ENCODE results near the gene MGAT3. TPM values are rescaled to one million over a fixed set of nuclear protein-coding genes. Genes with fewer than 3 reads are reported as not detected.

MGAT3 gene
- total and polyA plus RNA-seq, 8 donors = 0.89 to 12.0 (median 1.6) TPM

GRCh38 chr22:39470451-39471291, 13.9 kb downstream of the MGAT3 start:
- peaks cover 44 to 82% (median 71%) of the 10 kb centered on the region in 4 donors for H3K4me1 ChIP-seq

DNA sequence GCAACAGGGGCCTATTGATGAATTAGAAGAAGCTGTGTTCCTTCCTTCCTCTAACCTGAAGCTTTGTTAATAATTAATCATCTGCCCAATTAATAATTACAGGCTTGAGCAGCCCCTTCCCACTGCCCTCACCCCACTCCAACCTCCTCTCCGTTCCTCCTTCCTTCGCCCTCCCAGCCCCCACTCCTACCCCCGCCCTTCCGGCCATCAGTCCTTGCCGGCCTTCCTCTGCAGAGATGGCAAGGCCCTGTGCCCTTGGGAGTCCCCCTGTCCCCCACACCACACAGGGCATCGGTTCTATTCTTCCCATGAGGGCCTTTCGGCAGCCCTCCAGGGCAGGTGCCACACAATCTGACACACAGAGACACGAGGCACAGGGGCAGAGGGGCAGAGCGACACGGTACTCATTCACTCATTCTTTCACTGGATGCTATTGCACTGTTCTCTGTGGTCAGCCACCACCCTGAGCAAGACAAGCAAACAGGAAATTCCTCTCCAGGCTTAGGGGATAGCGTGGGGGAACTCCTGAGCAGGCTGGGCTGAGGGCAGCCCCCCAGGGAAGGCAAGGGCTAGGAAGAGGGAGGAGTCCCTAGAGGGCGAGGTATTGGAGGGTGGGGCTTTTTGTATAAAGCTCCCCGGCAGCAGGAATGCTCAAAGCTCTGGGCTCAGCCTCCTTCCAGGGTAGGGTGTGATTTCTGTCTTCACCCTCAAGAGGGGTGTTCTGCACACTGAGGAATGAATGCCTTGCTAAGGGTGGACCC, 14.7 kb downstream of the MGAT3 start:
- 17 to 21% (median 19%) methylated on average over 11 to 13 of the region's 13 CpGs for WGBS, 5 donors
- Histone ChIP-seq H3K4me1 (peaks cover 44 to 79% (median 68%) of the 10 kb centered on the region in 4 donors), H3K4me3 (no peak overlapping the region), H3K9me3 (no peaks in the 10 kb centered on the region), H3K27me3 (peaks cover 0 to 15% (median 0%) of the 10 kb centered on the region in 3 donors), H3K36me3 (no peaks in the 10 kb centered on the region), H3K27ac (peak overlapping the region; percentile 67 to 86 (median 73))
- peak in 1 of 2 donors; percentile 82 for DNase-seq
- intact Hi-C loops (cut with DNase I; ENCODE audit: low total_unique reads) = no loop called here
- TF ChIP-seq POLR2A (IDR thresholded peaks at IDR 0.05) = no peak
- peak in 1 of 3 donors; percentile 43 for TF ChIP-seq POLR2AphosphoS5 (IDR thresholded peaks at IDR 0.05)

More at GRCh38 chr22:39470451-39471291, 13.9 kb downstream of the MGAT3 start:
- WGBS, 5 donors = 60 to 70% (median 66%) methylated on average over 15 to 16 of the region's 16 CpGs
- intact Hi-C loops (cut with DNase I; ENCODE audit: low total_unique reads) = no loop called here
- Histone ChIP-seq H3K9me3 (no peaks in the 10 kb centered on the region), H3K36me3 (no peaks in the 10 kb centered on the region), H3K27ac (peak overlapping the region; percentile 10 to 86 (median 73)), H3K27me3 (peaks cover 0 to 15% (median 0%) of the 10 kb centered on the region in 3 donors), H3K4me3 (no peak overlapping the region)
- TF ChIP-seq CTCF (IDR thresholded peaks at IDR 0.05) = no peak
- TF ChIP-seq POLR2A (IDR thresholded peaks at IDR 0.05) = no peak
- no peak for TF ChIP-seq POLR2AphosphoS5 (IDR thresholded peaks at IDR 0.05)
- TF ChIP-seq EP300 (IDR thresholded peaks at IDR 0.05) = no peak
- no peak for DNase-seq

DNA sequence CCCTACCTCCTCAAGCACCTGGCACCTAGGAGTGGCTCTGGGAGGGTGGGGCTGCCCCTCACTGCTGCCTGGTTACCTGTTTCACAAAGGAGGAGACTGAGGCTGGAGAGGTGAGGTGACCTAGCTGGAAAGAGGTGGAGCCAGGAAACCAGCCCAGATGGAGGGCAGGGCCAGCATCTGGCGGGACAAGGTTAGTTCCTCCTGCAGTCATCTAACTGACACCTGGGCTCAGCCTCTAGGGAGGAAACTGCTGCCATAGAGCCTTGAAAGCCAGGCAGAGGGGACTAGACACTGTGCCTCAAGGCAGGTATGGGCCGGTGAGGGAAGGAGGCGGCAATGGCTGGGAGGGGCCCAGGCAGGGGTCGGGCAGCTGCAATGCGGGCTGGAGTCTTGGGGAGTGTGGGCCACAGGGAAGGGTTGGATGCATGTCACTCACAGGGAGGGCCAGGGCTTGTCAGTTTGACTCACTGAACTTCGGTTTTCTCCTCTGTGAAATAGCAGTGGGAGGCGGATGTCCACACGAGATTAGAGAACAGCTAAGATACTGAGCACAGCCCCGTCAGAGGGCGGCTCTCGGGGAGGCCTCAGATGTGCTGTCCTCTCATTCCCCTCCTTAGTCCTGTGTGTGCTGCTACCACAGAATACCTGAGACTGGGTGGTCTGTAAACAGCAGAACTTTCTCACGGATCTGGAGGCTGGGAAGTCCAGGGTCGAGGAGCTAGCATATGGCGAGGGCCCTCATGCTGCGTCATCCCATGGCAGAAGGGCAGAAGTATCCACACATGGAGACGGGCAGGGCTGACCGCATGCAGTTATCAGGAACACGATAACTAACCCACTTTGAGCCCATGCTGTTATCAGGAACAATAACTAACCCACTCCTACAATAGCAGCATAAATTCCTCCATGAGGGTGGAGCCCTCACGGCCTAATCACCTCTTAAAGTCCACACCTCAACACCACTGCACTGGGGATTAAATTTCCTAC, 16.1 kb downstream of the MGAT3 start:
- TF ChIP-seq POLR2AphosphoS5 (IDR thresholded peaks at IDR 0.05) (peak in 2 of 3 donors; percentile 76 to 79), CTCF (IDR thresholded peaks at IDR 0.05) (no peak), POLR2A (IDR thresholded peaks at IDR 0.05) (no peak), EP300 (IDR thresholded peaks at IDR 0.05) (no peak)
- Histone ChIP-seq H3K27ac (peak overlapping the region; percentile 67 to 86 (median 73)), H3K9me3 (no peaks in the 10 kb centered on the region), H3K27me3 (peaks cover 0 to 15% (median 0%) of the 10 kb centered on the region in 3 donors), H3K4me3 (peak overlapping the region in 2 of 4 donors; percentile 2 to 14), H3K36me3 (peaks cover 0 to 11% (median 0%) of the 10 kb centered on the region in 4 donors), H3K4me1 (peaks cover 44 to 74% (median 65%) of the 10 kb centered on the region in 4 donors)
- intact Hi-C loops (cut with DNase I; ENCODE audit: low total_unique reads) = no loop called here
- WGBS, 5 donors = 32 to 68% (median 51%) methylated on average over 16 to 19 of the region's 19 CpGs
- peak; percentile 72 to 86 for DNase-seq

DNA sequence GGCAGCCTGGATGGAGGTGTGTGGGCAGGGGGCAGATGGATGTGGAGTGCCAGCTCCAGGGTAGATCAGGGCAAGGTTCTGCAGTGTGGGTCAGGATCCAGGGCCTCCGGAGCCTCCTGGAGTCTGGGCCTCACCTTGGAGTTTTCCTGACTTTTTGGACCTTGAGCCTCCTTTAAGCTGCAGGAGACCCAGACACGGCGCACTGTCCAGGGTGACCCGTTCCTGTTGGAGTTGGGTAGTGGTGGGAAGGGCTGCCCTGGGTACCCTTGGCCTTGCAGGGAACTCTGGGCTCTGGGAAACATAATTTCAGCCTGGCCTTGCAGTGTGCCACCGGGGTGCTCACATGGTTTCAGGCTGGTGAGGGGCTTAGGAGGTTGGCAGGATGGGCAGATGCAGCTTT, 17.0 kb downstream of the MGAT3 start:
- Histone ChIP-seq H3K27ac (peak overlapping the region; percentile 49 to 86 (median 73)), H3K27me3 (peaks cover 0 to 8% (median 0%) of the 10 kb centered on the region in 3 donors), H3K36me3 (peaks cover 0 to 13% (median 0%) of the 10 kb centered on the region in 4 donors), H3K4me3 (peak overlapping the region in 2 of 4 donors; percentile 1 to 16), H3K9me3 (no peaks in the 10 kb centered on the region), H3K4me1 (peaks cover 44 to 70% (median 65%) of the 10 kb centered on the region in 4 donors)
- DNase-seq = no peak
- 65 to 80% (median 74%) methylated on average over 5 of the region's 5 CpGs for whole genome bisulfite sequencing, 5 donors
- TF ChIP-seq EP300 (IDR thresholded peaks at IDR 0.05) (no peak), CTCF (IDR thresholded peaks at IDR 0.05) (no peak), POLR2AphosphoS5 (IDR thresholded peaks at IDR 0.05) (no peak), POLR2A (IDR thresholded peaks at IDR 0.05) (no peak)
- intact Hi-C loops (cut with DNase I; ENCODE audit: low total_unique reads) = no loop called here
